GM18951 (cell line): ENCODE results near the gene ITLN1.

ENCODE experiments used
- POLR2A ChIP-seq: IDR thresholded peaks from 4 replicates; pipeline ENCODE4 v1.6.1; 2011; ENCODE audit warnings: mild to moderate bottlenecking; ENCODE audit not compliant: insufficient read length, insufficient read depth; ENCODE audit errors: extremely low read depth
- in situ Hi-C: fragments of 300-500 bp; cut with MboI; formaldehyde crosslinking; loops from one replicate; pipeline ENCODE4 v1.12.0; 2022; ENCODE audit warnings: low sequenced_read_pairs, mixed read lengths, inconsistent platforms; ENCODE audit not compliant: unreplicated experiment

Gene ITLN1

DNA sequence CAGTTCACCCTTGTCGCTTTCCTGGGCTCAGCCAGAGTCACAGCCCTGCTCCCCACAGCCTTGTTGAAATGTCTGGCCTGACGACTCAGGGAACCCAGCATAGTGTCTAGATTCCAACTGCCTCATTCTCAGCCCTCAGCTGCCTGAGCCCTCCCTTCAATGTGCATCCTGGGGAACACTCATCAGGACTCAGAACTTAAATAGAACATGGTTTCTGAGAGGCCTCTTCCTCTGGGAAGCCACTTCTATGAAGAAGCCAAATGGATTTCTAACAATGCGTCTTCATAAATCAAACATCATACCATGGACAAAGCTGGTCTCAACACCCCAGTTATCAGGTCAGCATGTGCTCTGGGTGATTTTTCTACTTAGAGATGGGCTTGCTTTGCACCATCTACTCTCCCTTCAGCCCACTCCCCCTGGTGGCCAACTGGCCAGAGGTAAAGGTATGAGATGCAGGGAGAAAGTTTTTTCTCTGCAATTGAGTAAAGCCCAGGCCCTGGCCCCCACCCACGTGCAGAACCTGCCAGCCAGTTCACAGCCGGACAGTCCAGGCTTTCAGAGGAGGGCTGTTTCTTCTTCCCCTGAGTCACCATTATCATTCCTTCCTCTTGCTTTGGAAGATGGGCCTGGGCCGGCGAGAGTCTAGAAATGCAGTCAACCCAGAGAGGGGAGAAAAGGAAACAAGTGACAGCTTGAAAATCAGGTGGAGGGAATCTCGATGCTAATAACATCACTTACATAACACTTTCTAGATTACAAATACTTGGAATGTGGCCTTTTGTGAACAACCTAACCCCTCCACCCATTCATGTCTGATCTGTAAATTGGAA is 54.4 kb downstream of the ITLN1 start:
- in situ Hi-C loops, result loop anchor here (5.0 kb wide), 1 partner anchor 122 kb away; the partner anchor contains the start of gene ITLN2
- no peak for TF ChIP-seq POLR2A

GRCh38 chr1:160829766-160830165 is 55.2 kb downstream of the ITLN1 start:
- in situ Hi-C loops, result loop anchor here (5.0 kb wide), 1 partner anchor 123 kb away; the partner anchor contains the start of gene ITLN2
- no peak for TF ChIP-seq POLR2A

DNA sequence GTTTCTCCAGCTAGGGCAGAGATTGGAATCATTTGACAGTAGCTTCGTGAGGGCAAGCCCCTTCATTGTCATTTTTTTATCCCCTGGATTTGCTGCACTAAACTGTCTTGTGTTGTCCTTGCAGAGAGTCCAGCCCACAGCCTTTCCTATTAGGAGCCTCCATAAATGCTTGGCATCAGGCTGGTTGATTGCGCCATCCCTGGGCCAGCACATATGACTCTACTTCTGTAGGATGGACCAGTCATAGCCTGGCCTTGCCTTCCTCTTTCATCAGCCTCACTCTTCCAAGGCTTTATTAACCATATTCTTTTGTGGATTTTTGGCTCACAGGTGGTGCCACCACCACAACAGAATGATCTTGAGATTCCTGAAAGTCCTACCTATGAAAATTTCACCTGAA is 57.6 kb downstream of the ITLN1 start:
- in situ Hi-C loops, result no loop called here
- TF ChIP-seq POLR2A, result no peak

DNA sequence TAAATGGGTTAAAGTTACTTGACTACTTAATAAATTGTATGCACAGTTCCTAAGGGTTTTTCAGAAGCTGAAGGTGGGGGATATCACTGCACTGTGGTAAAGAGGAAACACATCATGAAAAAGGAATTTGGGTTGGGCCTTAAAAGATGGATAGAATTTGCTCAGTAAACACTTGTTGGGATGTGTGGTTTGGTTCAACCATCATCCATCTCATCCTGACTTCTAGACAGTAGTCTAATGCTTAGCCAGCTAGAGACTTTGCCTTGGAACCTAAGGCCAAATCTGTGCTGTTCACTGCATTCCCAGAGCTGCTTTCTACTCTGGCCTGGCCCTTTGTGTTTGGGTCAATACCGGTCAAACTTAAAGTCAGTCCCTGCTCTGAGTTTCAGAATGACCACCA is 58.4 kb downstream of the ITLN1 start:
- no peak for TF ChIP-seq POLR2A
- in situ Hi-C loops, result no loop called here
